Omental fat pad (tissue), 4 donors: Measurements from ENCODE around the gene MYADML2. TPM values are rescaled to one million over a fixed set of nuclear protein-coding genes. Genes with fewer than 3 reads are reported as not detected.
"Not testable (repeated sequence)": the region's sequence is repeated elsewhere in the genome, so short reads cannot be mapped to it uniquely, and the experiment has no call there.

Experiments used
- ATAC-seq: fragments of 150-250 bp; one replicate; pipeline ENCODE4 v1.9.1; 2016; ENCODE audit warnings: mild to moderate bottlenecking, moderate library complexity; ENCODE audit not compliant: low FRiP score
- DNase-seq: peaks from one replicate; pipeline ENCODE4 v3.0.0-alpha.2; 2019; ENCODE audit warnings: low spot score
- total RNA-seq, 4 donors: library from RNA; depleted of rRNA; stranded (reverse); fragments of >200 nt; gene quantifications; one replicate each; pipeline ENCODE4 v1.1.0, GENCODE V29; 2016
- TF ChIP-seq, protein P1 (sequence below), 3 donors: fragments of 450-650 bp; IDR thresholded peaks; one replicate each; pipeline ENCODE4 v1.5.1; 2016 to 2017; ENCODE audit warnings: antibody characterized with exemption in 3 of 3, mild to moderate bottlenecking in 3 of 3, moderate library complexity in 2 of 3

Gene MYADML2
- total RNA-seq, 4 donors from 2014 or later, result not detected

DNA sequence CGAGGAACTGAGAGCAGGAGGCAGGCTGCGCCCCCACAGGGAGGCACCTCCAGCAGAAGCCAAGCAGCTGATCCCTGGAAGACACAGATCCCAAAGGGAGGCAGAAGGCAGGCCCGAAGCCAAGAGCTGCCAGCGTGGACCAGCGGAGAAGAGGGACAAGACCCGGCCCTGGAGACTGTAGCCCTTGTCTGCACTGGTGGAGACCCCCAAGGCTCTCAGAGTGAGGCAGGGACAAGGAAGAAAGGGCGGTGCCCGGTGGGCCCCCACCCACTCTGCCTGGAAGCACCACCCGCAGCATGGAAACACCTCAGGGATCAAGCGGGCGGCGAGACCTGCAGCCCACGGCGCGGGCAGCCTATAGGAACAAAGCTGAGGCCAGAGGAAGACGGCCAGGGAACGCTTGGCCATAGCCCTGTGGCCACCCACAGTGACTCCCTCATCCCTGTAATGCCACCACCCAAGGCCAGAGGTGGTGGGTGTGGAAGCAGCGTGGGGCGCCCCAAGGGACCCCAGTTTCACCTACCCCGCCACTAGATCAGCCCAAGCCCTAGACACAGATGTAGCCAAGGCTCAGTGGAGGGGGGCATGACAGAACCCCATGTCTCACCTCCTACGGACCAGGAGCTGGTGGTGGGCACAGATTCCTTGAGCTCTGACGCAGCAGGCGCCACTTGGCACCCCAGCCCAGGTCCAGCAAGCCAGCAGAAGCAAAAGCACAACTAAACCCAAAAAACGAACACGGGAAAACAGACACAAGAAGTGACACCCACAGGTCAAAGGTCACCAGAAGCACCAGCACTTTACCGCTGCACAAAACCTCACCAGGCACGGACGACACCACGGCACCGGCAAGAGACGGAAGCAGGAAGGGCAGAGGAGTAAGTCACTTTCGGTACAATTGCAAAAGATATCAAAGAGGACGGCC is 26.2 kb downstream of the MYADML2 start:
- ATAC-seq, result no peak
- no peak for DNase-seq
- TF ChIP-seq, protein P1, sequence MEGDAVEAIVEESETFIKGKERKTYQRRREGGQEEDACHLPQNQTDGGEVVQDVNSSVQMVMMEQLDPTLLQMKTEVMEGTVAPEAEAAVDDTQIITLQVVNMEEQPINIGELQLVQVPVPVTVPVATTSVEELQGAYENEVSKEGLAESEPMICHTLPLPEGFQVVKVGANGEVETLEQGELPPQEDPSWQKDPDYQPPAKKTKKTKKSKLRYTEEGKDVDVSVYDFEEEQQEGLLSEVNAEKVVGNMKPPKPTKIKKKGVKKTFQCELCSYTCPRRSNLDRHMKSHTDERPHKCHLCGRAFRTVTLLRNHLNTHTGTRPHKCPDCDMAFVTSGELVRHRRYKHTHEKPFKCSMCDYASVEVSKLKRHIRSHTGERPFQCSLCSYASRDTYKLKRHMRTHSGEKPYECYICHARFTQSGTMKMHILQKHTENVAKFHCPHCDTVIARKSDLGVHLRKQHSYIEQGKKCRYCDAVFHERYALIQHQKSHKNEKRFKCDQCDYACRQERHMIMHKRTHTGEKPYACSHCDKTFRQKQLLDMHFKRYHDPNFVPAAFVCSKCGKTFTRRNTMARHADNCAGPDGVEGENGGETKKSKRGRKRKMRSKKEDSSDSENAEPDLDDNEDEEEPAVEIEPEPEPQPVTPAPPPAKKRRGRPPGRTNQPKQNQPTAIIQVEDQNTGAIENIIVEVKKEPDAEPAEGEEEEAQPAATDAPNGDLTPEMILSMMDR (IDR thresholded peaks at IDR 0.05), result no peak

DNA sequence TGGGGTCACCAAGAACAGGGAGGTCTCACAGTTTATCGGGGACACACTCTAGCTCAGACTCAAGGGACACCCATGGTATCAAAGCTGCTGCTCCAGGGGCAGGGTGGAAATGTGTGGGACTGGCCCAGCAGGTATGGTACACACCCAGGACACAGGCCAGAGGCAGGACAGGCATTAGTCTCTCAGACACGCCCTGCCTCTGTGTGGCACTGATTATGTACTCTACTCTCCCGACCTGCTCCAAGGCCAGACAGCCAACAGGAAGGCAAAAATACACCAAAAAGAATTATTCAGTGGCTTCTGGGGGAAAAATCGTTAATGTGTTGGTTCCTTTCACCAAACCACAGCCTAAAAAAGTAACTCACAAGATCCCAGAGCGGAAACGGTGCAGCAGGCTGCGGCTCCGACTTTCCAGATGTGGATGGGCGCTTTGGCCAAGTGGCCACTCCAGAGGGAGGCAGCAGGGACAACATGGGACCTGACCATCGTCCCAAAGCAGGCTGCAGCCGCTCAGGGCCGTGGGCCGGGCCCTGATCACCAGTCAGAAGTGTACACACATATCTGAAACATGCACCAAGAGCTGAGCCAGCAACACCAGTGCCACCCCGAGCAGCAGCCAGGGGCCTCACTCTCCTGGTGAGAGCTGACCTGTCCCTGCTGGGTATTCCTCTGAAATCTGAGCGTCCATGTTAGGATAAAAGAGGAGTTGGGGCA is 28.0 kb downstream of the MYADML2 start:
- no peak for DNase-seq
- no peak for ATAC-seq
- TF ChIP-seq, protein P1 (IDR thresholded peaks at IDR 0.05), result no peak

DNA sequence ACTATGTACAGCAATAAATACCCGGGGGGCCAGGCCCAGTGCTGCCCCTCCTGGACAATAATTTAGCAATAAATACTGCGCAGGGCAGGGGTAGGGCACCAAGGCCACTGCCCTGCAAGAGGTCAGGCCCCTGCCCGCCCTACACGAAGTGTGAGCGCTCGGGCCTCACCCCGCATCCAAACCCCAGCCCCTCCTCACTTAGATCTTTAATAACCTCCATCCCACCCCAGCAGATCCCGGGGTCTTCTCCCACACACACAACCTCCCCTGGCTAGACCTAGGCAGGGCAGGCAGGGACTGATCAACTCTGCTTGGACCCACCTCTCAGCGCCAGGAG is 28.7 kb downstream of the MYADML2 start:
- ATAC-seq, result peak; percentile 3
- DNase-seq, result not testable (repeated sequence)

DNA sequence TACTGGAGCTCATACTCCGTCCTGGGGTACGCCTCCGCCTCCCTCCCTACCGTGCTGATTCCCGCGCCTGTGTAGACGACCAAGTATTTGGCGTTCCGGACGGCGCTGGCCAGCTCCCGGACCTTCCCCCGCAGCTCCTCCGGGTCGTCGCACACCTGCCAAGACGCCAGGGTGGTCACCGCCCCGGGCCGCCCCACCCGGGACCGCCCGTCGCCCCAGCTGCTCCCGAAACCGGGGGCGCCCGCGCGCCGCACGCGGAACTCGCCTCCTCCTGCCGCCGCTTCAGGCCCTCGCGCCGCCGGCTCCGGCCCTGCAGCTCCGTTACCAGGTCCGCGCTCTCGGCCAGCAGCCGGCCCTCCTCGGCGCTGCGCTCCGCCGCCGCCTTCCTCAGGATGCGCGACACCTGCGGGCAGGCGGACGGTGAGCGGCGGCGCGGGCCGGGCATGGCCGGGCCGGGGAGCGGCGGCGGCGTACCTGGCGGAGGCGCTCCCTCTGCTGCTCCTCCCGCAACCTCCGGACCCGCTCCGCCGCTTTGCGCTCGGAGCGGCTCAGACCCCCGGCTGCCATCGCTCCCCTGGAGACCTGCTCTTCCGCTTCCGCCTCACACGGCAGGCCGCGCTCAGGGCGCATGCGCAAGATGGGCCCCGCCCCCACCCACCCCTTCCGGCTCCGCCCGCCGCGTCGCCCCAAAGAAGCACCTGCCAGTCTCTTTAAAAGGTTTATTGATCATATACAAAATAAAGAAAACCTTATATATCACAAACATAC is 29.3 kb downstream of the MYADML2 start, which contains the start of gene SIRT7:
Gene SIRT7 (minus strand): TSS at position 612 of the 768 bp plus-strand sequence. CDS start 45 bp downstream, at position 567.
- TF ChIP-seq, protein P1 (IDR thresholded peaks at IDR 0.05), result no peak
- DNase-seq (no peak), ATAC-seq (peak; percentile 41)

DNA sequence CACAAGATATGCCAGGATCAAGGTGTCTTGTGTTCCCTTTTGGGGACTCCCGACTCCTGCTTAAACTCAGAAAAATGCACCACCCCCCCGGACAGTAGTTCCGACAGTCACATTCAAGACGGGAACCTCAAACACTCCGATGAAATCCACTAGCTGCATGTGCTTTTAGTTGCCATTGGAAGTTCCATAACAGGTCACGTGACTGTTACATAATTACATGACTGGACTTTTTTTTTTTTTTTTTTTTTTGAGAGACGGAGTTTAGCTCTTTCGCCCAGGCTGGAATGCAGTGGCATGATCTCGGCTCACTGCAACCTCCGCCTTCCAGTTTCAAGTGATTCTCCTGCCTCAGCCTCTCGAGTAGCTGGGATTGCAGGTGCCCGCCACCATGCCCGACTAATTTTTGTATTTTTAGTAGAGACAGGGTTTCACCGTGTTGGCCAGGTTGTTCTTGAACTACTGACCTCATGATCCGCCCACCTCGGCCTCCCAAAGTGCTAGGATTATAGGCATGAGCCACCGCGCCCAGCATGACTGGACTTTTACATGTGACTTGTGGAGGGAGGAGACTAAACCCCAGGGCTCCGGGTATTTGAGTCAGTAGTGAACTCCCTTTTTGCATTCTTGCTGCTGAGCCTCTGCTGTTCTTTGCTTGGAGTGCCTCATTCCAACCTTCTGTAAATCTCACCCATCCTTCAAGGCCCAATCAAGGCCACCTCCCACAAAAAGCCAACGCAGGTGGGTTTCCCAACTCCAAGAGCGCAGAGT is 30.6 kb downstream of the MYADML2 start:
- TF ChIP-seq, protein P1 (IDR thresholded peaks at IDR 0.05), result no peak
- DNase-seq (no peak), ATAC-seq (no peak)

DNA sequence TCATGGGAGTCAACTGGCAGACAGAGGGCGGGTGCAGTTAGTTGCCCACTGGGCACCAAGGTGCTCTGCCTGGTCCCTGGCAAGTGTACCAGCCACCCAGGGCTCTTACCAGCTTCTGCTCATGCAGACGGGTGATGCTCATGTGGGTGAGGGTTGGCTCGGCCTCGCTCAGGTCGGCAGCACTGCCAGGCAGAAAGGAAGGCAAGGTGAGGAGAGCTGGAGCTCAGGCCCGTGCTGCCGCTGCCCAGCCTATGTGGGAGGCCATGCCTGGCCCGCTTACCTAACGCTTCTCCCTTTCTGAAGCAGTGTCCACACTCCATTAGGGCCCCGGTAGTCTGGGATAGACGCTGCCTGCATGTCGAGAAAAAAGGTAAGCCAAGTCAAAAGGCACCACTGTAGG is 31.7 kb downstream of the MYADML2 start:
- DNase-seq (no peak), ATAC-seq (no peak)
- TF ChIP-seq, protein P1 (IDR thresholded peaks at IDR 0.05), result no peak
